Right hindlimb (tissue), 1 donor: ENCODE measurements around the gene SETD9.

Experiments
- DNase-seq: peaks from one replicate; pipeline ENCODE4 v3.0.0-alpha.2; 2018

Gene SETD9

GRCh38 chr5:56909294-56910209 lies at the start of gene SETD9:
TSS of gene SETD9 (plus strand) at chr5:56909596. CDS start at chr5:56909646, 50 bp downstream.
- peak; percentile 99 for DNase-seq

DNA sequence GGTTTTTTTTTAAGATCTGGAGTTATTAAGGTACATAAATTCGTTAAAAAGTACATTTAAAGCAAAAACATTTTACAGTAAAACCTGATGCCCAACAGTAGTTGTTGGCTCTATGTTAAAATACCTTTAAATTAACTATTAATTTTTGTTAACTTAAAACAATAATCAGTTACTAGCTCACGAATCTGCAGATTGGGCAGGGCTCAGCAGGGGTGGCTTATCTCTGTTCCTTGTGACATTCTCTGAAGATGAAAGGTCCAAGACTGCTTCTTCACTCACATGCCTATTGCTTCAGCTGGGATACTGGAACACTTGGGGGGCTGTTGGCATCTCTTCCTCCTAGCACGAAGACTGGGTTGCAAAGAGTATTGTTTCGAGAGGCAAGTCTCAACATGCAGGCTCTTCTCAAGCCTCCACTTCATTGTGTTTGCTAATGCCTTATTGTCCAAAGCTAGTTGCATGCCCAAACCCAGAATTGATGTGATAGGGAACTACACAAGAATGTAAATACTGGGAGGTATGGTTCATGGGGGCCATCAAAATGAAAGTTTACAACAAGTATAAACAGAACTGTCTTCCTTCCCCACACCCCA lies 47.4 kb upstream of the SETD9 start:
- DNase-seq = no peak

GRCh38 chr5:56862909-56863308 lies 46.5 kb upstream of the SETD9 start:
- no peak for DNase-seq

DNA sequence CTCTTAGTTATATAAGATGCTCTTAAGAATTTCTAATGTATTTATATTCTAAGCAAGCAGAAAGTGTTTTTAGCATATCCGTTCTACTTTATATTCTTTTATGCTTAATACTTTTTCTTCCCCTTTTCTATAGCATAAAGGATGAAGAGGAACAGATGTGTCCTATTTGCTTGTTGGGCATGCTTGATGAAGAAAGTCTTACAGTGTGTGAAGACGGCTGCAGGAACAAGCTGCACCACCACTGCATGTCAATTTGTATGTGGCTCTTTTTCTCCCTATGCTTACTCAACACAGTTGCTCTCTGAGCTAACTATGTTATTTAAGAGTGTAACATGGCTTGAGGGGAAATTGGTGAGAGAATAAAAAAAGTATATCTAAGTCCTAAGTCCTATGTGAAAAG lies 37.6 kb upstream of the SETD9 start:
- DNase-seq = no peak

- DNase-seq = no peak
These were observed 36.3 kb upstream of the SETD9 start for GRCh38 chr5:56873056-56873455.

- DNase-seq = no peak
These were observed 33.1 kb upstream of the SETD9 start for GRCh38 chr5:56876327-56876726.

DNA sequence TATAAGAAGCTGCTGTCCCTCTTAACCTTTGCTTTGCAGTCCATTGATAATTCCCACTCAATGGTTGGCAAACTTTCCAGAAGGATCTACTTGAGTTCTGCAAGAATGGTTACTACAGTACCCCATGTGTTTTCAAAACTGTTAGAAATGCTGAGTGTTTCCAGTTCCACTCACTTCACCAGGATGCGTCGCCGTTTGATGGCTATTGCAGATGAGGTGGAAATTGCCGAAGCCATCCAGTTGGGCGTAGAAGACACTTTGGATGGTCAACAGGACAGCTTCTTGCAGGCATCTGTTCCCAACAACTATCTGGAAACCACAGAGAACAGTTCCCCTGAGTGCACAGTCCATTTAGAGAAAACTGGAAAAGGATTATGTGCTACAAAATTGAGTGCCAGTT lies 27.8 kb upstream of the SETD9 start:
- no peak for DNase-seq

- DNase-seq = no peak
These were observed 16.0 kb upstream of the SETD9 start for GRCh38 chr5:56893251-56893951.

DNA sequence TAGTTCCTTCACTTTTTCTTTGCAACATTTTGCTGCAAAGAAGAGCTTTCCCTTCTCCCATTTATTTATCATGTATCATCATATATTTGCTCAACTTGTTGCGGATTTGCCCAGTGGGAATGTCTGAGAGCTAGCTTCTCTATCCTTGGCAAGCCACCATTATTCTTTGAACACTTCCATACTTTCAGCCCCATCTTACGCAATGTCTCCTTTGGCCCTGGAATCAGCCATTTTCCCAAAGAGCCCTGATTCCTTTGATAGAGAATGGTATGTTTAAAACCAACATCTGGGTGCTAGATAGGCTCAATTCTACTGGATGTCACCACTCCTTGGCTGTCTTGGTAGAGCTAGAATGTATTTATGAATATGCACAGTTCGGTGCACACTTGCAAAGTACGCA lies 12.6 kb upstream of the SETD9 start:
- DNase-seq = no peak

DNA sequence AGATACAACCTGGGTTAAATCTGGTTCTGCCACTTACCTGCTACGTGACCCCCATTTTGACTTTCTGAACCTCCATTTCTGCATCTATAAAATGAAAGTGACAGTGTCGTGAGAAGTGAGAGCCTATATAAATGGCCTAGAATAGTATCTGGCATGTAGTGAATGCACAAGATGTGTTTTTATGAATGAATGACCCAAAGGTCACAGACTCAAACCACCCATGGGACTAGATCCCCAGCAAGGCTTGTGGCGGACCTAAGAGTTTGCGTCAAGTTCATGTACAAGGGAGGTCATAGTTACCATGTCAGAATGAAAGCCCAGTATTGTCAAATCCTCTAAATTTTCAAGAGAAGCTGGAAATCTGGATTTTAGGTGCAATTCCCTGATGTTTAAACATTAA lies 11.2 kb upstream of the SETD9 start:
- no peak for DNase-seq

DNA sequence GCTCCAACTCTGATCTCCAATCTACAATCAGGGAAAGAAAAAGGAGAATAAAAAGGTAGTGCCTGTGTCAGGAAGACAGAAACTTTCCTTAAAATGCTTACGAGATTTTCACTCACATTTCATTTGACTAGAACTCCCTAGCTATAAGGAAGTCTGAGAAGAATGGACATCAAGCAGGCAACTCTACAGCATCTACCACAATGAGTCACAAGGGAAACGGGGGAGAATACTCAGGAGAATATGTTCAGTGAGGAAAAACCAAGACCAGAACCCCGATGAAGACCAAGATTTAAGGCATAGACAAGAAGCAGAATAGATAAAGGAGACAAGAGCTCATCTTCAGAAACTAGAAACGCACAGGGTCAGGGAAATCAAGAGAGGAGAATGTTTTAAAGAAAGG lies 9.0 kb upstream of the SETD9 start:
- no peak for DNase-seq

DNA sequence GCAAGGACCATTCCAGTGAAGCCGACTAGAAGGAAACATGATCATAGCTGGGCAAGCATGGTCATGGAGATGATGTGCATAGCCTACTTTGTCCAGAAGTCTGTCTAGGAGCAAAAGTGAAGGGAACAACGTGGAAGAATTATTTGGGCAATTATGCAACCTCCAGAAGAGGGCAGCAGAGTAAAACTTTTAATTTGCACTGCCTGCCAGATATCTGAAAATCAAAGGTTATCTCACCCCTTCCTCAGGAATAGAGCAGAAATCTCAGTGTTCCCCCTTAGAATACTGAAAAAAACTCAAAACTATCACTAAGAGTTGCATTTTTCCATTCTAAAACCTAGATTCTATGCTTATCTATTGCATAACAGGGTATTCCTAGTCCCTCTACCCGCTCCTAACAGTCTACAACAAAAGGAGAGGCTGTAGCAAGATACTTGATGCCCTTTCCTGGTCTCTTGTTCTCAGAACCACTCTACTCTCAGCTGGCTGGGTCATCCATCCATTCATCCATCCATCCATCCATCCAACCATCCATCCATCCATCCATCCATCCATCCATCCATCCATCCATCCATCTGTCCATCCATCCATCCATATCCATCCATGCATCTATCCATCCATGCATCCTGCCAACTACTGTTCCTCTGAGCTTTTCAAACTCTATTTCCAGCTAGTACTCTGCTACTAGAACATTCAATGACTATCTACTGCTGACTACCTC lies 8.4 kb upstream of the SETD9 start:
- no peak for DNase-seq

- no peak for DNase-seq
These were observed 478 bp upstream of the SETD9 start for GRCh38 chr5:56908942-56909293.

DNA sequence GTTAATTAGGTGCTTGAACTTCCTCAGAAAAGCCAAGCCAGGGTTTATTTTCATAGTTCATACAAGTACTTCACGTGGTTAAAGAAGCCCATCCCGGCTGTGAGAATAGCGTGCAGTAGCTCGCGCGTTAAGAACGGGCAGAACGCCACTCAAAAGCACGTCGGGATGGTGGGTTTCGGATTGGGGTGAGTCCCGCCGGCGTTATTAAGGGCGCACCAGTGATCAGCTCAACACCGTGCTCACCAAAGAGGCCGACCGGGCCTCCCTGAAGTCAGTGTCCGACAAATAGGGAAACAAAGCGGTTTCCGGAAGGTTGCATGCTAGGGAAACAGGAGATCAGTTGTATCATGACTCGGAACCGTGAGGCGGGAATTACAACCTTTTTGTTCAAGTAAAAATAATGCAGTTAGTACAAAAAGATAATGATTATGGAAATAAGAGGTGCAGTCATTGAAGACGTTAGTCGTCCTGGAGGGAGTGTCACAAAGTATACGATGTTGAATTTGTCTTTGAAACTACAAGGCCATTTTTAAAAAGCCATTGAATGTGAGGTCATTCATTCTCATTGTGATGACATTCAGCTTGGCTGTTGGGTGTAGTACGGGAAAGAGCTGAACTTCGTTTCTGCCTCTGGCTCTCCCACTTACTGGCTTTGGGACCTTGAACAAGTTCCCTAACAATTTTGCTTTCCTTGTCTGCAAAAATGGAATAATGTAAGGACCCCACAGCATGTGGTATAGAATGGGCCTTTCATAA lies 992 bp downstream of the SETD9 start:
- DNase-seq = no peak

DNA sequence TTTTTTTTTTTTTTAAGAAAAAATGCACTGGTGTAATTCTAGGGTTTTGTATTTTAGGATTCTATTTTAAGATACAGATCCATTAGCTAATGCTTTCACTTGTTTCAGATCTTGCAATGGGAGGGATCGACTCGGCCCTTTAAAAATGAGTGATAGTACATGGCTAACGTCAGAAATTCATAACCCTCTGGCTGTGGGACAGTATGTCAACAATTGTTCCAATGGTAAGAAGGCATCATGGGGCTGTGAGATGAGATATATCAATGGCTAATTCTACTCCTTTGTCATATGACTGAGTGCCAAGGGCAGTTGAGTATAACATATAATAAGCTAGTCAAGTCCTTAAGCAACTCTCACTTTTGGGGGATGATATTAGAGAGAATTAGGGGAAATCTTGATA lies 4.4 kb downstream of the SETD9 start:
- no peak for DNase-seq

- no peak for DNase-seq
These were observed 5.3 kb downstream of the SETD9 start for GRCh38 chr5:56914678-56915077.

GRCh38 chr5:56917534-56917933 lies 8.1 kb downstream of the SETD9 start:
- no peak for DNase-seq

GRCh38 chr5:56918054-56918453 lies 8.7 kb downstream of the SETD9 start:
- DNase-seq = no peak

- no peak for DNase-seq
These were observed 10.7 kb downstream of the SETD9 start for GRCh38 chr5:56919942-56920662.

GRCh38 chr5:56922922-56923321 lies 13.5 kb downstream of the SETD9 start:
- no peak for DNase-seq

DNA sequence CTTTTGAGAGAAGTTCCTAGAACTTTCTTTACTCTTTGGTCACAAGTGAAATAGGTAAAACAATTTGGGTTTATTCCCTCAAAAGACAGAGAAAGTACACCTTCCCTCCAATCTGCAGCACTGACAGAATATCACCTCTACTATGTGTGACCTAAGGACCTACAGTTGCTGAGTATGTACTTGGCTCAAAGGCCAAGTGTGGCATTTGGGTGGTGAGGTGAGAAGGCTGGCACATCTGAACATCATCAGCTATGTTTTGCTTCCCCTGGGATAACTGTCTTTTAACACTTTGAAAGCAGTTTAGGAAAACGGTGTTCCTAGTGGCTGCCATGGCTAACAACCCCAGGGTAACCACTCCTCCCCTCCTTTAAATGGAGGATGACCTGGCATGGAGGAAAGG lies 24.9 kb downstream of the SETD9 start:
- DNase-seq = no peak

- no peak for DNase-seq
These were observed 29.5 kb downstream of the SETD9 start for GRCh38 chr5:56938858-56939257.
